ENCODE results near the gene DENND6B.
"Not testable (repeated sequence)": the region's sequence is repeated elsewhere in the genome, so short reads cannot be mapped to it uniquely, and the experiment has no call there.

Gene DENND6B

GRCh38 chr22:50326956-50327710 lies at the start of gene DENND6B:
Gene DENND6B, minus strand, starts transcription at chr22:50327012. Its CDS starts 24 bp downstream, at chr22:50326988.
- DNase-seq (ENCODE audit: low read depth) = peak; percentile 81

- no peak for DNase-seq (ENCODE audit: low read depth)
Measured at GRCh38 chr22:50376085-50376651, 49.4 kb upstream of the DENND6B start.

- no peak for DNase-seq (ENCODE audit: low read depth)
Measured at GRCh38 chr22:50371101-50371648, 44.4 kb upstream of the DENND6B start.

- DNase-seq (ENCODE audit: low read depth) = no peak
Measured at GRCh38 chr22:50367778-50368500, 41.1 kb upstream of the DENND6B start.

- DNase-seq (ENCODE audit: low read depth) = not testable (repeated sequence)
Measured at GRCh38 chr22:50363803-50364194, 37.0 kb upstream of the DENND6B start.

GRCh38 chr22:50363166-50363802 lies 36.5 kb upstream of the DENND6B start:
- DNase-seq (ENCODE audit: low read depth) = no peak

GRCh38 chr22:50361688-50362087 lies 34.9 kb upstream of the DENND6B start:
- no peak for DNase-seq (ENCODE audit: low read depth)

GRCh38 chr22:50361222-50361621 lies 34.4 kb upstream of the DENND6B start:
- no peak for DNase-seq (ENCODE audit: low read depth)

- no peak for DNase-seq (ENCODE audit: low read depth)
Measured at GRCh38 chr22:50360578-50360977, 33.8 kb upstream of the DENND6B start.

- DNase-seq (ENCODE audit: low read depth) = no peak
Measured at GRCh38 chr22:50357756-50358155, 30.9 kb upstream of the DENND6B start.

GRCh38 chr22:50357222-50357621 lies 30.4 kb upstream of the DENND6B start:
- no peak for DNase-seq (ENCODE audit: low read depth)

- no peak for DNase-seq (ENCODE audit: low read depth)
Measured at GRCh38 chr22:50356186-50356585, 29.4 kb upstream of the DENND6B start.

- no peak for DNase-seq (ENCODE audit: low read depth)
Measured at GRCh38 chr22:50348058-50348457, 21.2 kb upstream of the DENND6B start.

- DNase-seq (ENCODE audit: low read depth) = no peak
Measured at GRCh38 chr22:50347157-50347556, 20.3 kb upstream of the DENND6B start.

- DNase-seq (ENCODE audit: low read depth) = no peak
Measured at GRCh38 chr22:50346470-50346869, 19.7 kb upstream of the DENND6B start.

- DNase-seq (ENCODE audit: low read depth) = no peak
Measured at GRCh38 chr22:50343541-50343935, 16.7 kb upstream of the DENND6B start.

GRCh38 chr22:50342651-50343540 lies 16.1 kb upstream of the DENND6B start, which contains the start of gene PPP6R2:
Gene PPP6R2, plus strand, starts transcription at chr22:50343327. Its CDS starts 50,582 bp downstream, at chr22:50393909.
- DNase-seq (ENCODE audit: low read depth) = peak; percentile 78

GRCh38 chr22:50341977-50342650 lies 15.3 kb upstream of the DENND6B start:
- peak; percentile 92 for DNase-seq (ENCODE audit: low read depth)

- peak; percentile 50 for DNase-seq (ENCODE audit: low read depth)
Measured at GRCh38 chr22:50339945-50340879, 13.4 kb upstream of the DENND6B start.
